ENCODE data around the gene DLX3.
A peak's percentile ranks its signal among the peaks of the same experiment; 100 is the strongest.

DLX3 gene

DNA sequence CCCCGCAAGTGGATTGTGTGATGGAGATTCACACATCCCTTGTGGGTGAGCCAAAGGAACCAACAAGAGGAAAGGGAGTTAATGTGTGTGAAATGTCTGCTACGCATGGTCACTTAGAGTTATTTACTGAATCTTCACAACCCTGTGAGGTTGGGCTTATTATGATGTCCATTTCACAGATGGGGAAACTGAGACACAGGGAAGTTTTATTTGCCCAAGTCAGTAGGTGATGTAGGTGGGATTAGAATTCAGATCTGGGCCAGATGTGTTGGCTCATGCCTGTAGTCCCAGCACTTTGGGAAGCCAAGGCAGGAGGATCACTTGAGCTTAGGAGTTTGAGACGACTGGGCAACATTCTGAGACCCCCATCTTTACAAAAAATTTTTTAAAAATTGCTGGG, 37.7 kb downstream of the DLX3 start:
- DNase-seq (ENCODE audit: low read depth): no peak

DNA sequence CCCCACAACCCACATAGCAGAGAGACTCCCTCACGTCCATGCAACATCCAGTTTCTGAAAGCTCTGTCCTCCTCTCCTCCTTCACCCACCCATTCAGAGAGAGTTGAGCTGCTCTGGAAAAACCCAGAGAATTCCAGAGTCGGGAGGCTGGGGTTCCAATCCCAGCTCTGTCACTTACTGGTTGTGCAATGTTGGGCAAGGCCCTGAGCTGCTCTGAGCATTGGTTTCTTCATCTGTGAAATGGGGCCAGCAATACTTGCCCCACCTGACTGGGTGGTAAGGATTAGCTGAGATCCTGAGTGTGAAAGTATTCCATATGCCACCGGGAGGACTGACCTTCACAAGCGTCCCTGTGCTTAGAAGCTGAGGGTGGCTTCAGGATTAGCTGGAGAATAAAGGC, 38.2 kb downstream of the DLX3 start:
- DNase-seq (ENCODE audit: low read depth): no peak

DNA sequence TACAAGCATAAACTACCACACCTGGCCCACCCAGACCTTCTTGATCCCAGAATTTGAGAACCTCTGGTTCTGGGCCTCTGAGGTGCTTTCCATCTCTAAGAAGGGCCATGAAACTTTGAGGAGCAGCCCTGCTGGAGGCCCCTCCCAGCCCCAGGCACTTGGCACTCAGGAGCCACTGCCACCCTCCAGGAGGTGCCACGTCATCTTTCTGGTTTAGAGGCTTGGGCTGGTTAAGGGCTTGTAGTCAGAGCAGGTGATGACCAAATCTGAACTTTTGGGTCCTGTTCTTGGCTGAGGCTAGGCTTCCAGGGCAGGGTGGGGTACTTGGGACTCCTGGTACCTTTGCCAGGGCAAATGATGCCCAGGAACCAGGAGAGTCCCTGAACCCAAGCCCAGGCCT, 39.9 kb downstream of the DLX3 start:
- DNase-seq (ENCODE audit: low read depth): no peak

GRCh38 chr17:49952912-49953497, 42.0 kb downstream of the DLX3 start:
- DNase-seq (ENCODE audit: low read depth): no peak

DNA sequence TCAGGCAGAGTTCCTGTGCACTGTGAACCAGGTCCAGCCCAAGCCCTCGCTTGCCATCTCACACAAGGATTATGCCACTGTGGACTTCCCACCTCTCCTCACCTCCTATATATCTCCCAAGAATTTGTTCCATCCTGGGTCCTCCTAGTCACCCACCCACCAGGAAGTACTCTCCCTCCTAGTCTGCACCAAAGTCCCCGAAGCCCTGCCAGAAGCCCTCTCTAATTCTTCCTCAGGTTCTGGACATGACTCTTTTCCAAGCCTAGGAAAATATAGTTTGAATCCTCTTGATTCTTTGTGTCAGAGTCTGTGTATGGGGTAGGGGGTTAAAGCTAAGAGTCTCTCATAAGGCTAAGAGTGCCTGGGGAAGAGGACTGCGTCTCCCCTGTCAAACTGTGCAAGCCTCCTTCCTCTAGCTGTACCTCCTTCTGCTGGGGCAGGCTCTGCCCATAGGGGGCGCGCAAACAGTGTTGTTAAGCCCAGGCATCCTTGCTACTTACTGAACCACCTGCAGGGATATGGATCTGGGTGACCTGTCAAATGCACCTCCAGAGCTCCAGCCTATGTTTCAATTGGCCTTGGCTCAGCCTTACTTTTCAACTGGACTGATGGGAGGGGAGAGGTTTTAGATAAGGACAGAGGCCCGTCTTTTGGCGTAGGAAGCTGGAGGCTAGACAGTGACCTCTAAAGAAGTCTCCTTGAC, 42.7 kb downstream of the DLX3 start:
- DNase-seq (ENCODE audit: low read depth): peak; percentile 73

GRCh38 chr17:49951362-49952082, 43.5 kb downstream of the DLX3 start:
- DNase-seq (ENCODE audit: low read depth): no peak

- no peak for DNase-seq (ENCODE audit: low read depth)
Measured at GRCh38 chr17:49949634-49950033, 45.4 kb downstream of the DLX3 start.

DNA sequence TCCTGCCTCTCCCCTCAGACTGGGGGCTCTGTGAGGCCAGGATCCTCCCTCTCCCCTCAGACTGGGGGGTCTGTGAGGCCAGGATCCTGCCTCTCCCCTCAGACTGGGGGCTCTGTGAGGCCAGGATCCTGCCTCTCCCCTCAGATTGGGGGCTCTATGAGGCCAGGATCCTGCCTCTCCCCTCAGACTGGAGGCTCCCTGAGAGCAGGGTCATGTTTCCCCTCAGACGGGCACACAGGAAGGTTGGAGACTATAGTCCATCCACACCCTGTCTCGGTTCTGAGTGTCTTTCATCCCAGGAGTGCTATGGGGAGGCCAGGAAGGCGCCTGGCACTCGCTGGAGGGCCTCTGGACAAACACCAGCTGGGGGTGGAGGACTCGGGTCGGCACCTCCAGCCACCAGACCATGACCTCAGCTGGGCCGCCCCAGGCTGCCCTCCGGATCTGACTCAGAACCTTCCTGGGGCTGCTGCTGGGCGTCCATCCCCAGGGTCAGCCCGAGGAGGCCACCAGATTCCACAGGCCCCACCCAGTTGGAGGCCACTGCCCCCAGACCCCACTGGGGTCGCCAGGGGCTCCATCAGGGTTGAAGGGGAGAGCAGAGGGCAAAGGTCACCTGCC, 48.0 kb downstream of the DLX3 start:
- DNase-seq (ENCODE audit: low read depth): no peak

- DNase-seq (ENCODE audit: low read depth): no peak
Measured at GRCh38 chr17:49946208-49946607, 48.8 kb downstream of the DLX3 start.

DNA sequence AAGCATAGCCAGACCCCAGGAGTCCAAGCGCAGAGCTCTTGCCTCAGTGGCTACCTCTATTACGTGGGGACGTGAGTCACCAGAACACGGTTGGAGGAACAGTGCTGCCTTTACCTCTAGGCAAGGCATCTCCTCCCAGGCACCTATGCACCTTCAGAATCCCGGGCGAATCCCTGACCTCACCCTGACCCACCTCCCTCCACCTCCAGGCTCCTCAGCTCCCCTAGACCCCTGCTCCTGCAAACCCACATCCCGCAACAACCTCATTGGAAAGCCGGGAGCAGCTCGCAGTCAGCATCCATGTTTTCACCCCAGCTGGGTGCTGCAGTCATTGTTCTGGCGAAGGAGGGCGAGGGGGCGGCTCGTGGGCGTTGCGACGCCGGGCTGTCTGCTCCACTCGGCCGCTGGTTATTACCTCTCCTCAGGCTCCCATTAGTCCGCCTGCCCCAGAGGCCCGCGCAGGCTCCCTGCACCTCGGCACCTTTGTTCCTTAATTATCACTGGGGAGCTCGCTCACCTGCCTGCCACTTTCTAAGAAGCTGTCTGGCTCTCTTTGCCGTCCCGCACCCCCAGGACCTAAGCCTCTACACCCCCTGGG, 50.7 kb downstream of the DLX3 start:
- DNase-seq (ENCODE audit: low read depth): no peak

DNA sequence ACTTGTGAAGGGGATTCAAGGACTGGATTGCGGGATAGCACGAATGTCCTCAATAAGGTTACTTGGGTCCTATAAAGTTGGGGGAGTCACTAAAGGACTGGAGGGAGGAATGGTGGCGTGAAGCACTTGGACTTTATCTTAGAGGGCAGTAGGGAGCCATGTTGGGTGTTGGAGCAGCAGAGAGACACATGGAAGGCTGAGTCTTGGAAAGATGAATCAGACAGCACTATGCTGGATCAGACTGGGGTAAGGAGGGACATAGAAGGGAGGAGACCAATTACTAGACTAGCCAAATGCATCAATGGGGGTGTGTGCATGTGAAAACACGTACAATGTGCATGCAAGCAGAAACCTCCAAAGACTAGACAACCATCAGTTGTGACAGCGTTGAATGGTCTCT, 52.1 kb downstream of the DLX3 start:
- no peak for DNase-seq (ENCODE audit: low read depth)

DNA sequence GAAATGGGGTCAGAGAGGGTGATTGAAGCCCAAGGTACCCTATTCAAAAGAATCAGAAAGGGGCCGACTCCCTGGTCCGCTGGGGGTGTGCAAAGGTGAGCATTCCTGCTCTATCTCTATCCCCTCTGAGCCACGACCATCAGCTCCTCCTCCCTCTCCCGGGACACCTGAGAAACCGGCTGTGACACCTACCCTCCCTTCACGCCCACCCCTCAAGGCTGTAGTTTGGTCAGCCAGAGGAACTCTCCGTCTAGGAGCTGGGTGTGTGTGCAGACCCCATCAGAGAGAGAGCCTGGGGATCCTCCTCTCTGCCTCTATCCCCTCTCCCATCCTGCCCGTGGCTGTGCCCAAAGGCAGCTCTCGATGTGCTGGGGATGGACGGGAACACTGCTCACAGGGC, 53.6 kb downstream of the DLX3 start:
- no peak for DNase-seq (ENCODE audit: low read depth)
